IPS-15b (cell line): ENCODE measurements around the gene TTLL3.

Experiments used
- H3K27me3 ChIP-seq: one replicate; pipeline ENCODE4 v1.6.1; 2013; ENCODE audit warnings: low read length; ENCODE audit not compliant: control insufficient read depth, insufficient read depth
- H3K36me3 ChIP-seq: one replicate; pipeline ENCODE4 v1.6.1; 2013; ENCODE audit warnings: low read length; ENCODE audit not compliant: control insufficient read depth, insufficient read depth
- H3K4me1 ChIP-seq: one replicate; pipeline ENCODE4 v1.6.1; 2013; ENCODE audit warnings: mild to moderate bottlenecking, low read length; ENCODE audit not compliant: control insufficient read depth, insufficient read depth
- H3K4me3 ChIP-seq: one replicate; pipeline ENCODE4 v1.5.1; 2013; ENCODE audit warnings: low read depth, low read length
- H3K9ac ChIP-seq: one replicate; pipeline ENCODE4 v1.6.1; 2013; ENCODE audit warnings: low read depth, mild to moderate bottlenecking, low read length
- H3K9me3 ChIP-seq: one replicate; pipeline ENCODE4 v1.6.1; 2013; ENCODE audit warnings: mild to moderate bottlenecking, low read length; ENCODE audit not compliant: control insufficient read depth, insufficient read depth

TTLL3 gene

GRCh38 chr3:9795207-9795606 is 14.9 kb upstream of the TTLL3 start:
- Histone ChIP-seq H3K36me3 (peaks cover 18% of the 10 kb centered on the region), H3K4me3 (no peak overlapping the region), H3K27me3 (no peaks in the 10 kb centered on the region), H3K9me3 (no peaks in the 10 kb centered on the region), H3K4me1 (no peaks in the 10 kb centered on the region), H3K9ac (no peak overlapping the region)

GRCh38 chr3:9797196-9797945 is 12.7 kb upstream of the TTLL3 start:
- Histone ChIP-seq H3K36me3 (peaks cover 29% of the 10 kb centered on the region), H3K4me3 (no peak overlapping the region), H3K9me3 (no peaks in the 10 kb centered on the region), H3K4me1 (no peaks in the 10 kb centered on the region), H3K27me3 (no peaks in the 10 kb centered on the region), H3K9ac (no peak overlapping the region)

- H3K4me1 ChIP-seq: no peaks in the 10 kb centered on the region
- no peak overlapping the region for H3K9ac ChIP-seq
- peaks cover 52% of the 10 kb centered on the region for H3K36me3 ChIP-seq
- H3K4me3 ChIP-seq: no peak overlapping the region
- H3K27me3 ChIP-seq: no peaks in the 10 kb centered on the region
- no peaks in the 10 kb centered on the region for H3K9me3 ChIP-seq
These were observed 9.5 kb upstream of the TTLL3 start for GRCh38 chr3:9800529-9800928.

- no peaks in the 10 kb centered on the region for H3K27me3 ChIP-seq
- H3K4me1 ChIP-seq: no peaks in the 10 kb centered on the region
- H3K36me3 ChIP-seq: peaks cover 58% of the 10 kb centered on the region
- no peak overlapping the region for H3K4me3 ChIP-seq
- H3K9me3 ChIP-seq: no peaks in the 10 kb centered on the region
- no peak overlapping the region for H3K9ac ChIP-seq
These were observed 6.6 kb upstream of the TTLL3 start for GRCh38 chr3:9803494-9803893.

- Histone ChIP-seq H3K4me1 (peaks cover 4% of the 10 kb centered on the region), H3K9me3 (no peaks in the 10 kb centered on the region), H3K9ac (no peak overlapping the region), H3K36me3 (peaks cover 52% of the 10 kb centered on the region), H3K27me3 (no peaks in the 10 kb centered on the region), H3K4me3 (no peak overlapping the region)
These were observed 5.1 kb upstream of the TTLL3 start for GRCh38 chr3:9804996-9805395.

GRCh38 chr3:9806137-9806536 is 3.9 kb upstream of the TTLL3 start:
- H3K4me3 ChIP-seq: no peak overlapping the region
- peaks cover 8% of the 10 kb centered on the region for H3K4me1 ChIP-seq
- H3K9ac ChIP-seq: no peak overlapping the region
- H3K9me3 ChIP-seq: no peaks in the 10 kb centered on the region
- peaks cover 43% of the 10 kb centered on the region for H3K36me3 ChIP-seq
- H3K27me3 ChIP-seq: peaks cover 7% of the 10 kb centered on the region

- H3K4me1 ChIP-seq: peaks cover 8% of the 10 kb centered on the region
These were observed 3.1 kb upstream of the TTLL3 start for GRCh38 chr3:9806688-9807589.

GRCh38 chr3:9807981-9808344 is 2.1 kb upstream of the TTLL3 start:
- Histone ChIP-seq H3K36me3 (peaks cover 36% of the 10 kb centered on the region), H3K4me1 (peaks cover 8% of the 10 kb centered on the region), H3K27me3 (peaks cover 14% of the 10 kb centered on the region), H3K4me3 (no peak overlapping the region), H3K9me3 (no peaks in the 10 kb centered on the region), H3K9ac (no peak overlapping the region)

More at GRCh38 chr3:9806688-9807589, 3.1 kb upstream of the TTLL3 start:
- Histone ChIP-seq H3K9ac (no peak overlapping the region), H3K27me3 (peaks cover 14% of the 10 kb centered on the region), H3K9me3 (no peaks in the 10 kb centered on the region), H3K4me3 (no peak overlapping the region), H3K36me3 (peaks cover 36% of the 10 kb centered on the region)

GRCh38 chr3:9808345-9809037 is 1.6 kb upstream of the TTLL3 start:
- Histone ChIP-seq H3K4me3 (no peak overlapping the region), H3K4me1 (peaks cover 8% of the 10 kb centered on the region), H3K9me3 (no peaks in the 10 kb centered on the region), H3K36me3 (peaks cover 31% of the 10 kb centered on the region), H3K9ac (no peak overlapping the region), H3K27me3 (peaks cover 14% of the 10 kb centered on the region)

- Histone ChIP-seq H3K9ac (peak overlapping the region; percentile 0), H3K9me3 (no peaks in the 10 kb centered on the region), H3K36me3 (peaks cover 24% of the 10 kb centered on the region), H3K4me3 (peak overlapping the region; percentile 53), H3K4me1 (peaks cover 8% of the 10 kb centered on the region), H3K27me3 (peaks cover 14% of the 10 kb centered on the region)
These were observed 835 bp upstream of the TTLL3 start for GRCh38 chr3:9809239-9809614.

GRCh38 chr3:9810433-9810770 is 340 bp downstream of the TTLL3 start:
- Histone ChIP-seq H3K4me3 (peak overlapping the region; percentile 53), H3K27me3 (peaks cover 14% of the 10 kb centered on the region), H3K9ac (no peak overlapping the region), H3K9me3 (no peaks in the 10 kb centered on the region), H3K4me1 (peaks cover 8% of the 10 kb centered on the region), H3K36me3 (peaks cover 13% of the 10 kb centered on the region)
